Activated CD4-positive, alpha-beta T cell treated with anti-CD3 and anti-CD28 coated beads, Interleukin-2, amount 50 U/mL, for 4 hours (primary cell): ENCODE results near the gene ARPC1A.
"Not testable (repeated sequence)": the region's sequence is repeated elsewhere in the genome, so short reads cannot be mapped to it uniquely, and the experiment has no call there.

Experiments
- DNase-seq, 2 experiments: peaks; one replicate each; pipeline ENCODE4 v3.0.0-alpha.2; 2020

ARPC1A gene

DNA sequence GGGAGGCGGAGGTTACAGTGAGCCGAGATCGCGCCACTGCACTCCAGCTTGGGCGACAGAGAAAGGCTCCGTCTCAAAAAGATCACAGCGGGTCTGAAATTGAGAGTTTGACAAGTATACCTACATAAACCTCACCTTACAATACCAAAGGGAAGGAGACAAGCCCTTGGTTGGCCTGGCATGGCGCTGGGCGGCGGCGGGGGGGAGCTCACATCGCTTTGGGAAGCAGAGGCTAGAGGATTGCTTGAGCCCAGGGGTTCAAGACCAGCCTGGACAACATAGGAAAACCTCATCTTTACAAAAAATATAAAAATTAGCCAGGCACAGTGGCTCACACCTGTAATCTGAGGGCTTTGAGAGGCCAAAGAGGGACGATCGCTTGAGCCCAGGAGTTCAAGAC lies 1.1 kb upstream of the ARPC1A start:
- DNase-seq = no peak

DNA sequence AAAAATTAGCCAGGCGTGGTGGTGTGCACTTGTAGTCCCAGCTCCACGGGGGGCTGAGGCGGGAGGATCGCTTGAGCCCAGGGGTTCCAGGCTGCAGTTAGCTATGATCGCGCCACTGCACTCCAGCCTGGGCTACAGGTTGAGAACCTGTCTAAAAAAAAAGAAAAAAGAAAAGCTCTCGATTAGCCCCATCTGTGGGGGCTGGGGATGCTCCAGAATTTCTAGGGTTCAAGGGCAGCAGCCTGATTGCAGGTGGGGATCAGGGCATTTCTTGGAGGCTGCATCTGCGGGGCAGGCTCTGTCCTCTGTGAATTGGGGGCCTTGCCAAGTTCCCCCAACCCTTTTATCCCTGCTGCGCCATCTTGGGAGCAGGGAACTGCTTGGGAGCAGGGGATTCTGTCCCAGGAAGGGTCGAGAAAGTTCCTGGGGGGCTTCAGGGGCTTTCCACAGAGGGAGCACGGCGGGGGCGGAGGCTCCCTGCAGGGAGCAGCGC lies 651 bp upstream of the ARPC1A start:
- DNase-seq = no peak

DNA sequence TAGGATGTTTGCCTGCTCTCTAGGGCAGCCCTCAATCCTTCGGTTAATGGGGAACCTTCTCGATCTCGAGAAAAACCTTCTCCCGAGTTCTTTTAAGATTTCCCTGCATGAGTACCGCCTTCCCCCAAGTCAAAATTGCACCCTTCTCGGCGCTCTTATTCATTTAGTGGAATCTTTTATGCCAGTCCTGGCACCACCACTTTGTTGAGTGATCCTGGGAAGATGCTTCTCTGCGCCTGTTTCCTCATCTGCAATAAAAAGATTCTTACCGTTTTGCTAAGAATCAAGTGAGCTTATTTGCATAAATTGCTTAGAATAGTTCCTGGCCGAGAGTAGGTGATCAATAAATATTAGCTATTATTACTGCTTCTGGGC lies 697 bp downstream of the ARPC1A start:
- no peak for DNase-seq

DNA sequence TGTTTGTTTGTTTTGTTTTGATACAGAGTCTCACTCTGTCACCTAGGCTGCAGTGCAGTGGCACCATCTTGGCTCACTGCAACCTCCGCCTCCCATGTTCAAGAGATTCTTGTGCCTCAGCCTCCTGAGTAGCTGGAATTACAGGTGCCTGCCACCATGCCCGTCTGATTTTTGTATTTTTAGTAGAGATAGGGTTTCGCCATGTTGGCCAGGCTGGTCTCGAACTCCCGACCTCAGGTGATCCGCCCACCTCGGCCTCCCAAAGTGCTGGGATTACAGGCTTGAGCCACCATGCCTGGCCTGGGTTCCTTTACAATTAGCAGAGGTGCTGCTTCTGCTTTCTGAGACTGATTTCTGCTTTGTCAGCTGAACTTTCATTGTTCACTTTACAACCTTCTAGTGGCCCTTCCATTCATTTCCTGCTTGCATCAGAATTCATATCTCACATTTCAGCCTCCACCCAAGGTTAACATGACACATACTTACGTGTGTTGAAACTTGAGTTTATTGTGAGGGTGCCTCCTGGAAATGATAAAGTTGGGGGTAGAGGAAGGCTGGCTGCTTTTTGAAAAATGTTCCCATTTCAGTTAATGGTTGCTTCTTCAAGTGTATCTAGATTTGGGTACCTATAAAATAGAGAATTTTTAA lies 4.7 kb downstream of the ARPC1A start:
- not testable (repeated sequence) for DNase-seq

DNA sequence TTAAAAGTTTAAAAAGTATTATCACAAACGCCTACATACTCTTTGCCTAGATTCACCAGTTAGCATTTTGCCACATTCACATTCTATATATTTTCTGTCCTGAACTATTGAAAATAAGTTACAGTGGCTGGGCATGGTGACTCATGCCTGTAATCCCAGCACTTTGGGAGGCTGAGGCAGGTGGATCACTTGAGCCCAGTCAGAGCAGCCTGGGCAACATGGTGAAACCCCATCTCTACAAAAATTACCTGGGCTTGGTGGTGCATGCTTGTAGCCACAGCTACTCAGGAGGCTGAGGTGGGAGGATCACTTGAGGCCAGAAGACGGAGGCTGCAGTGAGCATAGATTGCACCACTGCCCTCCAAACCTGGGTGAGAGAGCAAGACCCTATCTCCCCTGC lies 5.3 kb downstream of the ARPC1A start:
- no peak for DNase-seq

DNA sequence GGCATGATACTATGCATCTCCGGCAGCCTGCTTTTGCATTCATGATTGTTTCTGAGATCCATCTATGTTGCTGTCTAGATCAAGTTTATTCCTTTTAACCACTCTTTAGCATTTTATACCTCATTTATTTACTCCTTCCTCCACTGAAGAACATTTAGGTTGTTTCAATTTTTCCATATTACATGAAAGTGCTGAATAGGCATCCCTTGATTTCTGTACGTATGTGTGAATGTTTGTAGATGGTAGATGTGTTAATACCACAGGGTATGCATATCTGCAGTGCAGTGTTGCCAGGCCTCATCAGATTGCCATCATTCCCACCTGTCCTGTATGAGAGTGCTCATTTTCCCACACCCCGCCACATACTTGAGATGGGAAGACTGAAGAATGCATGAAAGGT lies 13.9 kb downstream of the ARPC1A start:
- DNase-seq = no peak

DNA sequence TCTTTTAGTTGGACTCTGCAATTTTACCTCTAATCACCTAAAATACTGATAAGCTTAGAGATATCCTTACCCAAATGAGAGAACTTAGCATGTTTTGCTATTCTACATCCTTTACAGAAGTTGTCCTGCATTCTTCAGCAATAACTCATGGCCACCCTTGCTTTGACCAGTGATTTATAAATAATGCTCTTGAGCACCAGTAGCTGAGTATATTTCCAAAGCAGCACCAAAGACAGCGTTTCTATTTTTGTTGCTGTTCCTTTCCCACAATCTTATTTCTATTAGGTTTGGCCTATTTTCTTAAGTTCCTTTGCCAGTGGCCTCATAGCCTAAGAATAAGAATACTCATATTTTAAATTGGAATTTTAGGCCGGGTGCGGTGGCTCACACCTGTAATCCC lies 15.0 kb downstream of the ARPC1A start:
- no peak for DNase-seq

DNA sequence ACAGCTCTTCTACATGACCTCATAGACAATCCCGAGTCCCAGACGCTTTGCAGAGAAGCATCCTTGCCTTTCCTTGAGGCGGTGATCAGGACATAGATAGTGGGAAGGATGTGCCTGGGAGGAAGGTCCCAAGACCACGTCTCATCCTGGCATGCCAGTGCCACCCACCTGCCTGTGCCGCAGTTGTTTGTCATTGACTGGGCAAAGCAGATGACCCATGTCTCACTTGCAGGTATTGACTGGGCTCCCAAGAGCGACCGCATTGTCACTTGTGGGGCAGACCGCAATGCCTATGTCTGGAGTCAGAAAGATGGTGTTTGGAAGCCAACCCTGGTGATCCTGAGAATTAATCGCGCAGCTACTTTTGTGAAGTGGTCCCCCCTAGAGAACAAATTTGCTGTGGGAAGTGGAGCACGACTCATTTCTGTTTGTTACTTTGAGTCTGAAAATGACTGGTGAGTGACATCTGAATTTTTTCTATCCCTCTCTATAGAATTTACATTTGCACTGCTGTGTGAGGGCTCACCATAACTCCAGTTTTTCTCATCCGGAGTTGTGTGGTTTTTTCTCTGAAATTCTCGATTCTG lies 18.5 kb downstream of the ARPC1A start:
- no peak for DNase-seq

DNA sequence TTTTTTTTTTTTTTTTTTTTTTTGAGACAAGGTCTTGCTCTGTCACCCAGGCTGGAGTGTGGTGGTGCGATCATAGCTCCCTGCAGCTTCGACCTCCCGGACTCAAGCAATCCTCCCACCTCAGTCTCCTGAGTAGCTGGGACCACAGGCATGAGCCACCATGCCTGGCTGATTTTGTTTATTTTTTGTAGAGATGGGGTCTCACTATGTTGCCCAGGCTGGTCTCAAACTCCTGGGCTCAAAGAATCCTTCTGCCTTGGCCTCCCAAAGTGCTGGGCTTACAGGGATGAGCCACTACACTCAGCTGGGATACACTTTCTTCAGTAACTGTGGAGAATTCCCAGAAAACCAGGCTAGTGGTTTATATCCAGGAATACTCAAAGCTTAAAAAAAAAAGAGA lies 24.9 kb downstream of the ARPC1A start:
- not testable (repeated sequence) for DNase-seq

DNA sequence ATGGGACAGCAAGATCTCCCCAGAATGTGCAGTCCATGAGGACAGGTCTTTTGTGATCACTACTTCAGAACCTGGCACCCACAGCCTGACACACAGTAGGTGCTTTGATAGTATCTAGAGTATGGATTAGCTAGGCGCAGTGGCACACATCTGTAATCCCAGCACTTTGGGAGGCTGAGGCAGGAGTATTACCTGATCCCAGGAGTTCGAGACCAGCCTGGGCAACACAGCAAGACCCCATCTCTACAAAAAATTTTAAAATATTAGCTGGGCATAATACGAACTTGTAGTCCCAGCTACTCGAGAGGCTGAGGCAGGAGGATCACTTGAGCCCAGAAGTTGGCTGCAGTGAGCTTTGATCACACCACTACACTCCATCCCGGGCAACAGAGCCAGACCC lies 26.5 kb downstream of the ARPC1A start:
- no peak for DNase-seq

DNA sequence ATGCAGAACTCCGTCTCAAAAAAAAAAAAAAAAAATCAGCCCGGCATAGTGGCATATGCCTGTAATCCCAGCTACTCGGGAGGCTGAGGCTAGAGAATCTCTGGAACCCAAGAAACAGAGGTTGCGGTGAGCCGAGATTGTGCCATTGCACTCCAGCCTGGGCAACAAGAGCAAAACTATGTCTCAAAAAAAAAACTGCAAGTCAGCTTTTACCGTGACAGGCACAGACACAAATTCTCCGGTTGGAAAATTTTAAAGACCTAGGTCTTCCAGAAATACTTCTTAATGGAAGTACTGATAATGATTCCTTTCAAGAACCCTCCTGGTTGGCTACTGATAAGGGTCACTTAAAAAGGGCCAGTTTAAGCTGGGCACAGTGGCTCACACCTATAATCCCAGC lies 29.4 kb downstream of the ARPC1A start:
- no peak for DNase-seq

DNA sequence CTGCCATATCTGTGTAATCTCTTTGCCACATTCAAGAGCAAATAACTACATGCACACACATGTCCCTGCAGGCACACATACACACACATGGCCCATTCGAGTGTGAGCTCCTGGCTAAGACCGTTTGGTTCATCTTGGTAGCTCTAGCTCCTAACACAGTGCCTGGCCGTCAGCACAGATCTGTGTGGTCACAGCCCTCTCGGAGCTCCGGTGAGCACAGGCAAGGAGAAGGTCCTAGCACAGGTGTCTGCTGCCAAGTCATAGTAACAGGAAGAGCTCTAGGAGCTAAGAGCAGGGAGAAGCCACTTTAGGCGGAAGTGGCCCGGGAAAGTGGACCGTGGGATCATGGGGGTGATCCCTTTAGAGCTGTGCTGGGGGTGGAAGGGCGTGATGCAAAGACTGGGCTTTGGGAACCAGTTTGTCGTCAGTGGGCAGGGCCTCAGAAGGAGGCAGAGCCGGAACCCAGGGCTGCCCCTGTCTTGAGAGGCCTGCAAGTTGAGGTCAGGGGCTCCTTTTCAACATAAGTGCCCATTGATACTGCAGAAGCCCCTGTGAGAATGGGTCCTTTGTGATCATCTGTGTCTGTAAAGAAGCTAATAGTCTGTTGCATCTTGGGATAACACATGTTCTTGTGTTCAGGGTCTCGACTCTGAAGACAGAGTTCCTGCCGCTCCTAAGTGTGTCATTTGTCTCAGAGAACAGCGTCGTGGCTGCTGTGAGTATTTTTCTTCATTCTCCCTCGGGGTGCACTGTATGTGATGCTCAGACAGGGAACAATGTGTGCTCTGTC lies 32.2 kb downstream of the ARPC1A start:
- no peak for DNase-seq

DNA sequence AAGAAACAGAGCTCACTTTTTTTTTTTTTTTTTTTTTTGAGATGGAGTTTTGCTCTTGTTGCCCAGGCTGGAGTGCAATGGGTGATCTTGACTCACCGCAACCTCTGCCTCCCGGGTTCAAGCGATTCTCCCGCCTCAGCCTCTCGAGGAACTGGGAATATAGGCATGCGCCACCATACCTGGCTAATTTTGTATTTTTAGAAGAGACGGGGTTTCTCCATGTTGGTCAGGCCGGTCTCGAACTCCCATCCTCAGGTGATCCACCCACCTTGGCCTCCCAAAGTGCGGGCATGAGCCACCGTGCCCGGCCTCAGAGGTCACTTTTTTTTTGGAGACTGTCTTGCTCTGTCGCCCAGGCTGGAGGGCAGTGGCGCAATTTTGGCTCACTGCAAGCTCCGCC lies 32.8 kb downstream of the ARPC1A start:
- not testable (repeated sequence) for DNase-seq

DNA sequence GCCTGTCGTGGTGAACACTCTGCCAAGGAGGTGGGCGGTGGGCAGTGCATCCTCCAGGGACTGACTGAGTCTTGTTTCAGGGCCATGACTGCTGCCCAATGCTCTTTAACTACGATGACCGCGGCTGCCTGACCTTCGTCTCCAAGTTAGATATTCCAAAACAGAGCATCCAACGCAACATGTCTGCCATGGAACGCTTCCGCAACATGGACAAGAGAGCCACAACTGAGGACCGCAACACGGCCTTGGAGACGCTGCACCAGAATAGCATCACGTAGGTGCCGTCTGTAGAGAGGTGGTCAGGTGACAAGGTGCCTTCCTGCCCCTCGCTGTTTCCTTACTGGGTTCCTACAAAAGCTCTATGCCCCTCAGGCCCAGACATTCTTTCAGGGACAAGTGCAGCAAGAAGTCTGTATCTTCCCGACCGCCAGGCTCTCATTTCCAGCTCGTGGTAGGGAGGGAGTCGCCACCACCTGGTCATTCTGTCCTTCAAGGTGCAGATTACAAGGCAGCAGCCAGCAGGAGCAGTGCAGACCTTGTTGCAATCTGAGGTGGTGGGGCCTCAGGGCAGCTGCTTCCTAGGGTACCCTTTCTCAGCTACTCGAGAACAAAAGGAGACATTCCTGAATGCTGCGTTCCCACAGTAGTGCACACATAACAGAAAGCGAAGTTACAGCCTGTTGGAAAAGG lies 33.9 kb downstream of the ARPC1A start:
- no peak for DNase-seq

DNA sequence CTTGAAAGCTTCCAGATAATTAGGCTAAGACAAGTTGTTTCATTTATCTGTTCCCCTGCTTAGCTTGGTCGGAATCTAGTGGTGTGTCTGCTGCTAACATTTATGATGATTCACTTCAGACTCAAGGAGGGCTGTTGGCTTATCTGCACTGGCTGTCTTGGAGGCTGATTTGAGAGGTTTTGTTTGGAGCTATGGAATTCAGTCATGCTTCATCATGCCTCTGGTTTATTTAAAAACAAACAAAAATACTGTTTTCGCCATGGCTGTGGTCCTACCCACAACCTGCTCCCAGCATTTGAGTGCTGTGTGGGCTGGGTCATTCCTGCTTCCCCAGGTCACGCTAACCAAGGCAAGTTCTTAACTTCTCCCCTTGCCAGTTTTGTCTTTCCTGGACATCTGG lies 37.1 kb downstream of the ARPC1A start:
- no peak for DNase-seq

DNA sequence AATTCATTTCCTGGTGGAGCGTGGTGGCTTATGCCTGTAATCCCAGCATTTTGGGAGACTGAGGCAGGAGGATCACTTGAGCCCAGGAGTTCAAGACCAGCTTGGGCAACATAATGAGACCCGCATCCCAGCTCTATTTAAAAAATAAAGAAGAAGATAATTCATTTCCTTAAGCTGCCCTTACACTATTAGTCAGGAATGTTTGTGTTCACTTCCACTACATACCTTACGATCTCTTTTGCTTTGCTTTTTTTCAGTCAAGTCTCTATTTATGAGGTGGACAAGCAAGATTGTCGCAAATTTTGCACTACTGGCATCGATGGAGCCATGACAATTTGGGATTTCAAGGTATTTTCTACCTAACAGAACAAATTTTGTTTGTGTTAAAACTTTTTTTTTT lies 37.6 kb downstream of the ARPC1A start:
- DNase-seq = no peak

DNA sequence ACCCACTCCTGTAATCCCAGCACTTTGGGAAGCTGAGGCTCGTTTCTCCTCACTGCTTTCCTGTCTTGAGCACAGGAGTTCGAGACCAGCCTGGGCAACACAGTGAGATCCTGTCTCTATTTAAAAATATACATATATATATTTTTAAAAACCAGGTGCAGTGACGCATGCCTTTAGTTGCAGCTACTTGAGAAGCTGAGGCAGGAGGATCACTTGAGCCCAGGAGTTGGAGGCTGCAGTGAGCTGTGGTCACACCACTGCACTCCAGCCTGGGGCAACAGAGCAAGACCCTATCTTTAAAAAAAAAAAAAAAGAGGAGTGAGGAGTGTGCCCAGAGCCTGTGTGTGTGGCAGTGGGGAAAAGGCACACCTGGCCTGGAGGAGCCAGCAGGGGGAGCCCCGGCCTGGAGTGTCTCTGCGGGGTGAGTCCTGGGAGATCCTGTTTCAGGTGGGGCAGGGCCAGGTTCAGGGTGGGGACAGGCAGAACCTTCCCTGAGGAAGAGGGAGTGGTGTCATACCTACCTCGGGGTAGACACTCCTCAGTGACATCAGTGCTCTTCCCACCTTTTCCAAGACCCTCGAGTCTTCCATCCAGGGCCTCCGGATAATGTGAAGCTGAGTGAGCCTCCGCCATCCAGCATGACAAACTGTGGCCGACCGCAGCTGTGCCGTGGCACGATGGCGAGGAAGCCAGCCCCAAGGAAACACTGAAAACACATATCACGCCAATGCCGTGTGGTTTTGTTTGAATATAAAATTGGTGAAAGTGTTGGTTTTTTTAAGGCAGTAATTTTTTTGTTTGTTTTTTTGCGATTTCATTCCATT lies 39.8 kb downstream of the ARPC1A start:
- peak; percentile 68 to 70 for DNase-seq

DNA sequence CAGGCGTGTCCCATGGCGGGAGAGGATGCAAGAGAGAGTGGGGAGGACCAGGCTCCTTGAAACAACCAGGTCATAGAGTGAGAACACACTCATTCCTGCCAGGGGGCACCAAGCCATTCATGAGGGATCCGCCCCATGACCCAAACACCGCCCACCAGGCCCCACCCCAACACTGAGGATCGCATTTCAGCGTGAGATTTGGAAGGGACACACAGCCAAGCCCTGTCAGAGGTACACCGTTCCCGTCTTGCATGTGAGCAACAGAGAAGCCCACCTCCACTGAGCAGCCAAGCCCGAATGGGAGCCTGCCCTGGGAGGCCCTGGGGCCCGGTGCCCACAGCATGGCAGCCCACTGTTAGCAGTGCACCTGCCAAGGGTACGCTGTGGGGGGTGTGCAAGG lies 40.9 kb downstream of the ARPC1A start:
- DNase-seq = no peak

DNA sequence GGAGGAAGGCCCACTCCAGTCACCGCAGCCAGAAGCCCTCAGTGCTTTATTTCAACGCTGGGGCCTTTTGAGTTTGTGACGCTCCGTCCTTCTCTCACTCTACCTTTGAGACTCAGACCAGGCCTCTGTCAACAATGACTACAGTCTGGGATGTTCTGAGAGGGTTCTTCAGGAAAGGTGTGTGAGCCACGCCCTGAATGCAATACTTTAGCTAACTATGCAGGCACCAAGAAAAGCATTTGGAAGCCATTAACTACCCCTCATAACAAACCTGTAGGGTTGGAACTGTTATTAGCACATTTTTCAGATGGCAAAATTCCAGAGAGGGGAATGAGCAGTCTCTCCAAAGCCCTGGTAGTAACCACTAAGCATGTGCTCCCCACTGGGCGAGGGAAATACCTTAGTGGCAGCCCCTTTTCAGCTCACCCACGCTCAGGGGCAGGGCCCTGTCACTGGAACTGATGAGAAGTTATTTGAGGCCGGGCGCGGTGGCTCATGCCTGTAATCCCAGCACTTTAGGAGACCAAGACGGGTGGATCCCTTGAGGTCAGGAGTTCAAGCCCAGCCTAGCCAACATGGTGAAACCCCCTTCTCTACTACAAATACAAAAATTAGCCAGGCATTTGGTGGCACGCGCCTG lies 43.2 kb downstream of the ARPC1A start:
- no peak for DNase-seq

DNA sequence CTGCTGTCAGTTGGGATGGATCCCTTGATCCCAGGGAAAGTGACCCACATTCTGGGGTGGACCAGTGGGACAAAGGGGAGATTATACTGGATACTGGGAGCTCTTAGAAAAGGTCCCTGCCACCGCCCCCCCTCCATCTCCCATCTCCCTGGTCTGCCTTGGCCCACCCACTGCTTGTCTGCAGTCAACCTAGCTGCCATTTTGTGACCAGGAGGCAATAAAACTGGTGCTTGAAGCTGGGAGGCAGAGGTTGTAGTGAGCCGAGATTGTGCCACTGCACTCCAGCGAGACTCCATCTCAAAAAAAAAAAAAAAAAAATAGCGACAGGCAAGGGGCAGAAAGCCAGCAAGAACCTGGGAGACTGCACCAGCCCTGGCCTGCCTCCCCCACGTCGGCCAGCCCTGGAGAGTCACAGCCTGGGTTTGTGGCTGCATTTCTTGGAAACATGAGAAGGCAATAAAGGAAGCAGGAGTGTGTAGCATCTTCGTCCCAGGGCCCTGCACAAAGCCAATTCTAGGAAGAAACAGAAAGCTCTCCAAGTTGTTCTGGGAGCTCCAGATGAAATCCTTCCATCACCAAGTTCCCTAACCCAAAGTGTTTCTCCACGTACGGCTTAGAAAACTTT lies 44.2 kb downstream of the ARPC1A start:
- no peak for DNase-seq

DNA sequence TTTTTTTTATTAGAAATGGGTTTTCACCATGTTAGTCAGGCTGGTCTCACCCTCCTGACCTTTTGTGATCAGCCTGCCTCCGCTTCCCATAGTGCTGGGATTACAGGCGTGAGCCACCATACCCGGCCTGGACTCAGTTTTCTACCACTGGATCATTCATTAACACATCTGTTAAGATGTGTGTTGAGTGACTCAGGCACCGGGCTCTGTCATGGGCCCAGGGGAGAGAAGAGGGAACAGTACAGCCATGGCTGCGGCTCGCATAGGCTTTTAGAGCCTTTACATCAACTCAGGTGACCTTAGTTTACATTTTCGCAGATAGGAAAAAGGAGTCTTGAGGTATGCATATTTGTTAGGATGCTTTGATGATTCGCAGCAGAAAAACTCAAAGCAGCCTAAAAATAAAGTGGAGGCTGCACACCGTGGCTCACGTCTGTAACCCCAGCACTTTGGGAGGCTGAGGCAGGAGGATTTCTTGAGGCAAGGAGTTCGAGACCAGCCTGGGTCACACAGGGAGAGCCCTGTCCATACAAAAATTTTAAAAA lies 45.8 kb downstream of the ARPC1A start:
- no peak for DNase-seq
